Keratinocyte (primary cell): ENCODE results near the gene SEC14L3. TPM values are rescaled to one million over a fixed set of nuclear protein-coding genes. Genes with fewer than 3 reads are reported as not detected.

Experiments
- DNase-seq: peaks from one replicate; pipeline ENCODE4 v3.0.0-alpha.2; 2011; ENCODE audit warnings: low read depth, missing footprints, low spot score
- FAIRE-seq: peaks from 2 replicates; lab custom pipeline; 2011; peaks lifted over from hg19 to GRCh38; lab: Jason Lieb, UNC
- H2AFZ ChIP-seq: 2 replicates; pipeline ENCODE4 v1.6.0; 2012; ENCODE audit warnings: low read length, control low read depth, inconsistent platforms; ENCODE audit not compliant: control insufficient read depth
- H3K27ac ChIP-seq: 2 replicates; pipeline ENCODE4 v1.5.1; 2011; ENCODE audit warnings: low read length; ENCODE audit not compliant: control insufficient read depth, insufficient read depth
- H3K27me3 ChIP-seq: 3 replicates; pipeline ENCODE4 v1.6.0; 2011; ENCODE audit warnings: low read length; ENCODE audit not compliant: control insufficient read depth, insufficient read depth; ENCODE audit errors: extremely low read depth
- H3K36me3 ChIP-seq, 2 experiments: 2 replicates in 1 of 2; 3 replicates in 1 of 2; pipeline ENCODE4 v1.5.1; 2011; ENCODE audit warnings: low read length in 2 of 2, mild to moderate bottlenecking in 1 of 2; ENCODE audit not compliant: control insufficient read depth in 2 of 2, insufficient read depth in 2 of 2; ENCODE audit errors: extremely low read depth in 1 of 2
- H3K4me1 ChIP-seq: 3 replicates; pipeline ENCODE4 v1.5.1; 2011; ENCODE audit warnings: low read length; ENCODE audit not compliant: control insufficient read depth, insufficient read depth; ENCODE audit errors: extremely low read depth
- H3K4me2 ChIP-seq: 3 replicates; pipeline ENCODE4 v1.6.0; 2011; ENCODE audit warnings: low read depth, low read length; ENCODE audit not compliant: control insufficient read depth, insufficient read depth; ENCODE audit errors: extremely low read depth
- H3K4me3 ChIP-seq, 3 experiments: fragments of 200-600 bp in 1 of 3; sonication (generic) in 1 of 3; 2 replicates in 2 of 3; 3 replicates in 1 of 3; pipeline ENCODE4 v1.5.1; 2011 to 2016; ENCODE audit warnings: low read length in 3 of 3, mild to moderate bottlenecking in 3 of 3, control low read depth in 2 of 3, inconsistent platforms in 1 of 3, low read depth in 1 of 3, mixed read lengths in 1 of 3, mixed run types in 1 of 3, moderate library complexity in 1 of 3; ENCODE audit not compliant: control insufficient read depth in 2 of 3, insufficient read depth in 2 of 3; ENCODE audit errors: extremely low read depth in 1 of 3
- H3K79me2 ChIP-seq: 2 replicates; pipeline ENCODE4 v1.6.0; 2012; ENCODE audit warnings: low read length; ENCODE audit not compliant: control insufficient read depth, insufficient read depth
- H3K9ac ChIP-seq: 3 replicates; pipeline ENCODE4 v1.6.0; 2011; ENCODE audit warnings: low read length; ENCODE audit not compliant: control insufficient read depth, insufficient read depth; ENCODE audit errors: extremely low read depth
- H3K9me1 ChIP-seq: 3 replicates; pipeline ENCODE4 v1.6.0; 2011; ENCODE audit warnings: low read length; ENCODE audit not compliant: control insufficient read depth, insufficient read depth; ENCODE audit errors: extremely low read depth
- H3K9me3 ChIP-seq: 2 replicates; pipeline ENCODE4 v1.5.1; 2012; ENCODE audit warnings: low read depth, low read length; ENCODE audit not compliant: control insufficient read depth
- H4K20me1 ChIP-seq: 3 replicates; pipeline ENCODE4 v1.6.0; 2011; ENCODE audit warnings: low read length; ENCODE audit not compliant: control insufficient read depth, insufficient read depth; ENCODE audit errors: extremely low read depth
- EZH2 ChIP-seq: IDR thresholded peaks from one replicate; pipeline ENCODE4 v1.6.1; 2012; ENCODE audit warnings: inconsistent platforms, mild to moderate bottlenecking, low read length, moderate library complexity
- dilution Hi-C: fragments of 300-500 bp; cut with MboI; formaldehyde crosslinking; loops from one replicate; pipeline ENCODE4 v1.7.0; 2020; ENCODE audit warnings: low sequenced_read_pairs; ENCODE audit not compliant: extremely low pct_ligation_motif_present
- polyA plus RNA-seq, 5 experiments: library from polyadenylated mRNA; depleted of rRNA in 3 of 5; stranded (reverse) in 3 of 5; stranded (forward) in 1 of 5; unstranded in 1 of 5; fragments of >200 nt; gene quantifications; 1 replicate in 1 of 5; 2 replicates in 3 of 5; 3 replicates in 1 of 5; pipeline versions ENCODE4 v1.2.1 to v1.2.3, GENCODE V29; 2011 to 2012; ENCODE audit warnings: missing spikeins in 2 of 5, low read depth in 1 of 5, low replicate concordance in 1 of 5
- TF ChIP-seq, protein P1 (sequence below), 3 experiments: IDR thresholded peaks in 1 of 3; conservative IDR thresholded peaks in 1 of 3; optimal IDR thresholded peaks in 1 of 3; 2 replicates in 2 of 3; 3 replicates in 1 of 3; pipeline versions ENCODE3 to v1.5.1; 2011; ENCODE audit warnings: low read length in 3 of 3, mild to moderate bottlenecking in 3 of 3, moderate library complexity in 2 of 3, control low read depth in 1 of 3, inconsistent platforms in 1 of 3; ENCODE audit not compliant: insufficient read depth in 2 of 3; ENCODE audit errors: extremely low read depth in 1 of 3

Gene SEC14L3
- polyA plus RNA-seq, 1 donor (not counting 4 experiments of a cell fraction or from before 2014, with no cell fraction given): not detected

DNA sequence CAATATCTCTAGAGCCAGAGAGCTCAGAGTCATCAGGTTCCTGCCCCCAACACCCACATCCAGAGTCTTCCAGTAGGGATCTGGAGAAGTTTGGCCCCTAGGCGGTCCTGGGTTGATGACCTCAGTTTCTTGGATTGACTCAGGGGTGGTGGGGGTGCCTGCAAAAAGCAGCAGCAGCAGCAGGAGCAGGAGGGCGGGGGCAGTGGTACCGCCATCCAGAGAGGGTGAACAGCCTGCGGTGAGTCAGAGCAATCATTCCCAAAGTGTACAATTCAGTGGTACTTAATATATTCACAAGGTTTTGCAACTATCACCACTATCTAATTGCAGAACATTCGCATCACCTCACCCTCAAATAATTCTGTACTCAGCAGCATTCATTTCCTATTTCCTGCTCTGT, 9.9 kb upstream of the SEC14L3 start:
- Histone ChIP-seq H3K9ac (no peak overlapping the region), H3K4me2 (no peak overlapping the region), H3K79me2 (no peaks in the 10 kb centered on the region), H2AFZ (no peak overlapping the region), H3K9me1 (no peaks in the 10 kb centered on the region), H3K9me3 (no peaks in the 10 kb centered on the region), H3K27ac (no peak overlapping the region), H3K4me3 (no peak overlapping the region), H3K27me3 (no peaks in the 10 kb centered on the region), H3K36me3 (no peaks in the 10 kb centered on the region), H3K4me1 (no peaks in the 10 kb centered on the region), H4K20me1 (no peaks in the 10 kb centered on the region)
- FAIRE-seq (no peak), DNase-seq (peak; percentile 9)
- dilution Hi-C loops: no loop called here
- TF ChIP-seq, protein P1, sequence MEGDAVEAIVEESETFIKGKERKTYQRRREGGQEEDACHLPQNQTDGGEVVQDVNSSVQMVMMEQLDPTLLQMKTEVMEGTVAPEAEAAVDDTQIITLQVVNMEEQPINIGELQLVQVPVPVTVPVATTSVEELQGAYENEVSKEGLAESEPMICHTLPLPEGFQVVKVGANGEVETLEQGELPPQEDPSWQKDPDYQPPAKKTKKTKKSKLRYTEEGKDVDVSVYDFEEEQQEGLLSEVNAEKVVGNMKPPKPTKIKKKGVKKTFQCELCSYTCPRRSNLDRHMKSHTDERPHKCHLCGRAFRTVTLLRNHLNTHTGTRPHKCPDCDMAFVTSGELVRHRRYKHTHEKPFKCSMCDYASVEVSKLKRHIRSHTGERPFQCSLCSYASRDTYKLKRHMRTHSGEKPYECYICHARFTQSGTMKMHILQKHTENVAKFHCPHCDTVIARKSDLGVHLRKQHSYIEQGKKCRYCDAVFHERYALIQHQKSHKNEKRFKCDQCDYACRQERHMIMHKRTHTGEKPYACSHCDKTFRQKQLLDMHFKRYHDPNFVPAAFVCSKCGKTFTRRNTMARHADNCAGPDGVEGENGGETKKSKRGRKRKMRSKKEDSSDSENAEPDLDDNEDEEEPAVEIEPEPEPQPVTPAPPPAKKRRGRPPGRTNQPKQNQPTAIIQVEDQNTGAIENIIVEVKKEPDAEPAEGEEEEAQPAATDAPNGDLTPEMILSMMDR (optimal IDR thresholded peaks at IDR 0.05 in 1 of 3, IDR thresholded peaks at IDR 0.05 in 1 of 3, conservative IDR thresholded peaks at IDR 0.05 in 1 of 3; ENCODE audit: extremely low read depth in 1 of 3, insufficient read depth in 2 of 3, low read length in 3 of 3): no peak
- TF ChIP-seq EZH2: no peak

DNA sequence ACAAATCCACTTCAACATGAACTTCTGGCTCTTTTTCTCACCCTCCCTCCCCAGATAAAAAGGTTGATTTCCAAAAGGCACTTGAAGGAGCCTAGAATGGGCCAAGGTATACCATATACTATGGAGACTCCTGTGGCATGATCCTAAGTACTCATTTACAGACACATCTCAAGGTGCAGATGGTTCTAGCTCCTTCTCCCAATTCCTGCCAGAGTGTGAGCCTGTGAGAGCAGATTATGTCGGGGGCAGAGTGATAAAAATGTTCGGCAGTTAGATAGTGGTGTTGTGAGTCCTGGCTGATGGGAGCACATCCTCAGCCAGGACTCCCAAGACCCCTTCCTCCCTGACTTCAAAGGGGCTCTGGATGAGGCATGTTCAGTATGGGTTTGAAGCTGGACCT, 8.2 kb upstream of the SEC14L3 start:
- H3K4me3 ChIP-seq: no peak overlapping the region
- dilution Hi-C loops: no loop called here
- no peaks in the 10 kb centered on the region for H3K9me1 ChIP-seq
- no peak overlapping the region for H3K9ac ChIP-seq
- no peaks in the 10 kb centered on the region for H4K20me1 ChIP-seq
- H2AFZ ChIP-seq: no peak overlapping the region
- TF ChIP-seq, protein P1 (optimal IDR thresholded peaks at IDR 0.05 in 1 of 3, IDR thresholded peaks at IDR 0.05 in 1 of 3, conservative IDR thresholded peaks at IDR 0.05 in 1 of 3; ENCODE audit: extremely low read depth in 1 of 3, insufficient read depth in 2 of 3, low read length in 3 of 3): no peak
- TF ChIP-seq EZH2: no peak
- H3K4me1 ChIP-seq: no peaks in the 10 kb centered on the region
- H3K4me2 ChIP-seq: no peak overlapping the region
- no peaks in the 10 kb centered on the region for H3K79me2 ChIP-seq
- H3K27ac ChIP-seq: no peak overlapping the region
- no peaks in the 10 kb centered on the region for H3K27me3 ChIP-seq
- DNase-seq (no peak), FAIRE-seq (no peak)
- no peaks in the 10 kb centered on the region for H3K36me3 ChIP-seq
- no peaks in the 10 kb centered on the region for H3K9me3 ChIP-seq
